ENCODE results near the gene TMEM131.
A peak's percentile ranks its signal among the peaks of the same experiment; 100 is the strongest.
"Not testable (repeated sequence)": the region's sequence is repeated elsewhere in the genome, so short reads cannot be mapped to it uniquely, and the experiment has no call there.

The TMEM131 gene, protein sequence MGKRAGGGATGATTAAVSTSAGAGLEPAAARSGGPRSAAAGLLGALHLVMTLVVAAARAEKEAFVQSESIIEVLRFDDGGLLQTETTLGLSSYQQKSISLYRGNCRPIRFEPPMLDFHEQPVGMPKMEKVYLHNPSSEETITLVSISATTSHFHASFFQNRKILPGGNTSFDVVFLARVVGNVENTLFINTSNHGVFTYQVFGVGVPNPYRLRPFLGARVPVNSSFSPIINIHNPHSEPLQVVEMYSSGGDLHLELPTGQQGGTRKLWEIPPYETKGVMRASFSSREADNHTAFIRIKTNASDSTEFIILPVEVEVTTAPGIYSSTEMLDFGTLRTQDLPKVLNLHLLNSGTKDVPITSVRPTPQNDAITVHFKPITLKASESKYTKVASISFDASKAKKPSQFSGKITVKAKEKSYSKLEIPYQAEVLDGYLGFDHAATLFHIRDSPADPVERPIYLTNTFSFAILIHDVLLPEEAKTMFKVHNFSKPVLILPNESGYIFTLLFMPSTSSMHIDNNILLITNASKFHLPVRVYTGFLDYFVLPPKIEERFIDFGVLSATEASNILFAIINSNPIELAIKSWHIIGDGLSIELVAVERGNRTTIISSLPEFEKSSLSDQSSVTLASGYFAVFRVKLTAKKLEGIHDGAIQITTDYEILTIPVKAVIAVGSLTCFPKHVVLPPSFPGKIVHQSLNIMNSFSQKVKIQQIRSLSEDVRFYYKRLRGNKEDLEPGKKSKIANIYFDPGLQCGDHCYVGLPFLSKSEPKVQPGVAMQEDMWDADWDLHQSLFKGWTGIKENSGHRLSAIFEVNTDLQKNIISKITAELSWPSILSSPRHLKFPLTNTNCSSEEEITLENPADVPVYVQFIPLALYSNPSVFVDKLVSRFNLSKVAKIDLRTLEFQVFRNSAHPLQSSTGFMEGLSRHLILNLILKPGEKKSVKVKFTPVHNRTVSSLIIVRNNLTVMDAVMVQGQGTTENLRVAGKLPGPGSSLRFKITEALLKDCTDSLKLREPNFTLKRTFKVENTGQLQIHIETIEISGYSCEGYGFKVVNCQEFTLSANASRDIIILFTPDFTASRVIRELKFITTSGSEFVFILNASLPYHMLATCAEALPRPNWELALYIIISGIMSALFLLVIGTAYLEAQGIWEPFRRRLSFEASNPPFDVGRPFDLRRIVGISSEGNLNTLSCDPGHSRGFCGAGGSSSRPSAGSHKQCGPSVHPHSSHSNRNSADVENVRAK (N-terminal part only)

GRCh38 chr2:97995734-97996624, at the start of gene TMEM131:
Gene TMEM131, minus strand, starts transcription at chr2:97995948. Its CDS starts 286 bp downstream, at chr2:97995662.
- DNase-seq (ENCODE audit: low read depth), result peak; percentile 95

DNA sequence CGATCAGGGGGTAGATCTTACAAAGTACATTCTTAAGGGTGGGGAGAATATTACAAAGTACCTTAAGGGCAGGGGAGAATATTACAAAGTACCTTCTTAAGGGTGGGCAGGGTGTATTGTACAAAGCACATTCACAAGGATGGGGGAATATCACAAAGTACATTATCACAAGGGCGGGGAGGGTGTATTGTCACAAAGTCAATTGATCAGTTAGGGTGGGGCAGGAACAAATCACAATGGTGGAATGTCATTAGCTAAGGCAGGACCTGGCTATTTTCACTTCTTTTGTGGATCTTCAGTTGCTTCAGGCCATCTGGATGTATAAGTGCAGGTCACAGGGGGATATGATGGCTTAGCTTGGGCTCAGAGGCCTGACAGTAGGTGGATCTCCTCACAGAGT, 49.0 kb upstream of the TMEM131 start:
- DNase-seq (ENCODE audit: low read depth), result not testable (repeated sequence)

- no peak for DNase-seq (ENCODE audit: low read depth)
These were observed 47.4 kb upstream of the TMEM131 start for GRCh38 chr2:98043101-98043500.

DNA sequence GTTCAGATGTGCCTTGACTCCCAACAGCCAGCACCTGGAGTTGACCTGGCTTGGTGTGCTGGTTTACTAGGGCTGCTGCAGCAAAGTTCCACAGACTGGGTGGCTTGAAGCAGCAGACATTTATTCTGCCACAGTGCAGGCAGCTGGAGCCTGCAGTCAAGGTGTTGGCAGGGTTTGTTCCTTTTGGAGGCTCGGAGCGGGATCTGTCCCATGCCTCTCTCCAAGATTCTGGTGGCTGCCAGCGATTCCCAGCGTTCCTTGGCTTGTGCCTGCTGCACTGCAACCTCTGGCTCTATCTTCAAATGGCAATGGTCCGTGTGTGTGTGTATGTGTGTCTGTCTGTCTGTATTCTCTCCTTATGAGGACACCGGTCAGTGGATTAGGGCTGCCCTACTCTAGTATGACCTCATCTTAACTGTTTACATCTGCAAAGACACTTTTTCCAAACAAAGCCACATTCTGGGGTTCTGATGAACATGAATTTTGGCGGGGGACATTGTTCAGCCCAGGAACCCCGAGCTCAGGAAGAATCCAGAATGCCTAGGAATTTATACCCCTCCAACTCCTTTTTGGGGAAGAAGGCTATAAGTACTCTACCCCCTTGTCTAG, 44.7 kb upstream of the TMEM131 start:
- DNase-seq (ENCODE audit: low read depth), result no peak

GRCh38 chr2:98039085-98039756, 43.5 kb upstream of the TMEM131 start:
- no peak for DNase-seq (ENCODE audit: low read depth)

DNA sequence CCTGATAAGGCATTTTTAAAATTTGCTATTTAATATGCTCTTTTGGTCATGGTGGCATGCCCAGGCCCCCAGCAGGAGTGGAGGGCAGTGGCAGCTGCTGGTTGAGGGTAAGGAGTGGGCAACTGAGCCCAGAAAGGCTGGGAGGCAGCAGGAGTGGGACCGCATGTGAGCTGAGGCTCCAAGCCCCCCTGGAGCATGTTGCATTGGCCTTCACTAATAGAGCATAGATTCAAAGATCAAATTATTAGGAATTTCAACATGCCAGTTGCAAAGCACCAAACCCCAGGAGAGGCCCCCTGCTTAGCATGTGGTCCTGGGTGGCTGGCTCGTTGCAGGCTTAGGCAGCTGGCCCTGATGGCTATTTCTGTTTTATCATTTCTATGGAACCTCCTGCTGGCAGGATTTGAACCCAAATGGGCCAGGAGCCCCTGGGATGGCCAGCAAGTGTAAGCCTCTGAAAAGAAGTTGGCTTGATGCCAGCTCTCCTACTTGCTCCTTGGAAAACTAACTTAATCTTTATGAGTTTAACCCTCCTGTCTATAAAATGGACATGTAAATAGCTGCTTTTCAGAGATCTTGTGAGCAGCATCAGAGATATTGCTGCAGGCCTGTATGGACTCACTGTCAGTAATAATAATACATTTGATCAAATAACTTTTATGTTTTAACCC, 42.1 kb upstream of the TMEM131 start:
- DNase-seq (ENCODE audit: low read depth), result no peak

GRCh38 chr2:98037206-98037605, 41.5 kb upstream of the TMEM131 start:
- DNase-seq (ENCODE audit: low read depth), result no peak

GRCh38 chr2:98036349-98037000, 40.7 kb upstream of the TMEM131 start:
- DNase-seq (ENCODE audit: low read depth), result no peak

DNA sequence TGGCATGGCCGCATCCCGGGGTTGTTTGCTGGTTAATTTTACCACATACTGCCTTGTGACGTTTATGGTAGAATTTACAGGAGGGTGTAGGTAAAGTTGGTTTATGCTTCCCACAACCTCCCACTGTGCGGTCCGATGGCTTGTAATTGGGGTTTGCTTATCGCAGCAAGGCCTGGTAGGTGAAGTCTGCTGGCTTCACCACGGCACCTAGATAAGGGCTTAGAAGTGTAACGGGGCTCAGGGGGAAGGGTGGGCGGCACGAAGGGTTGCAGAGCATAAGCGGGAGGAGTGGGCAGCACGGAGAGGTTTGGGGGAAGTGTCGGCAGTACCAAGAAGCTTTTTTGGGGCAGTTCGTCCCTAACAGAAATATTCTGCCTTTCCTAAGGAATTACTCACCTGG, 39.0 kb upstream of the TMEM131 start:
- DNase-seq (ENCODE audit: low read depth), result no peak

GRCh38 chr2:98032086-98032485, 36.3 kb upstream of the TMEM131 start:
- no peak for DNase-seq (ENCODE audit: low read depth)

- DNase-seq (ENCODE audit: low read depth), result no peak
These were observed 34.0 kb upstream of the TMEM131 start for GRCh38 chr2:98029718-98030222.

DNA sequence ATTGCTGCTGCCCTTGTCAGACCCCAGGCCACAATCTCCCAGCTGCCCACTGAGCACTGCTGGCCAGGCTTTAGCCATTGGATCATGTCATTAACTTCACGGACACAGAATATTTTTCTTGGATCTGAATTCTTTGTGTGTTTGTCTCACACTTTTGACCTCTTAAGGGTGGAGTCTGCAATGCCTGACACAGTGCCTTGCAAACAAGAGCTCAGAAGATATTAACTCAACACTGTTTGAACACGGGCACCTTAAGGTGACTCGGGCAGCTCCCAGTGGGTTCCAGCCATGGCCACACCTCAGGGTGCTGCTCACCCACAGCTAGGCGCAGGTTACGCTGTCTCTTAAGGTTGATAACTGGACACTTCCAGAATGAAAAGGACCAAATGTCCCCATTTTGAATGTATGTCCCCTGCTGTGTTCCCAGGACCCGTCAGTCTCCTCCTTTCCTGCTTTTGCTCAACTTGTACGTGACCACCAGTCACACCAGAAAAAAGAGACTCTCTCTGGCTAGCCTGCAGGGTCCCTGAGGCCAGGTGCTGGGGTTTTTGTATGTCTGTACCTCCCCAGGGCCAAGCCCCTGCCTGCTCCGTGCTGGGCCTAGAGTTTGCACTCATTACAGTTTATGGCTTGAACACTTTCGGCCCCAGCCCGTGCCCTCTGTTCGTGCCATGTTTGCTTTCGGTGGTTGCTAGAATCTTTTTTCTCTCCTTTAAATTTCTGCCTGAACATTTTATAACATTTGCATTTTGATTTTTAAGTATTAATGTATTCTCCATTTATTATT, 33.4 kb upstream of the TMEM131 start:
- no peak for DNase-seq (ENCODE audit: low read depth)

DNA sequence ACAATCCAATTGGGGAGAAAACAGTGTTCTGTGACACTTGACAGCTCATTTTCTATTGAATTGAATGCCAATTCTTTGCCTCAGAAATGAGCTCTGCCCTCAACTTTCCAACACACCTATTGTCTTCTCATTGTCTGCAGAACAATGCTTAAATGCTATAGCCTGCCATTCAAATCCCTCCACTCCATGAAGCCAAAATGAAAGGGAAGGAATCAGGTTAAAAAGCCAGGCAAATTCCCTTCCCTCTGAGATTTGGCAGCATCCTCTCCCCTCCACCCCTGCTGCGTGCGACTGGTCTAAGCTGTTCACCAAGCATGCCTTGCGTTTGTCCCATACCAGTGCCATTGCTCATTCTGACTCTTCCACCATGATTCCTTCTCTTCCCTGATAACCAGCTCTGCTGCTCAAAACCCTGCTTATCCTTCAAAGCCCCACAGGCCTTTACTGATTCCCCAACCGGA, 32.4 kb upstream of the TMEM131 start:
- DNase-seq (ENCODE audit: low read depth), result no peak

DNA sequence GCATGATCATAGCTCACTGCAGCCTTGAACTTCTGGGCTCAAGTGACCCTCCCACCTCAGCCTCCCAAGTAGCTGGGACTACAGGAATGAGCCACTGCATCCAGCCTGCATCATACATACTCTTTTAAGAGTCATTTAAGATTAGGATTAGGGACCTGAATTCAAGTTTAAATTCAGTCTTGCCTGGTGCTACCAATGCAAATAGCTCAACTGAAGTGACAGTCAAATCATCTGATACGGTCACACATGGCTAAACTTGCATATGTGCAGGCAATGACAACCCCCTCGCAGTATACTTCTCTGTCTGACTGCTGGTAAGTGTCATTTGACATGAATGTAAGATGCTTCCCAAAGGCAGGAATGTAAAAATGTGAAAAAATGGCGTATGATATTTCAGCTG, 31.8 kb upstream of the TMEM131 start:
- DNase-seq (ENCODE audit: low read depth), result no peak

GRCh38 chr2:98026927-98027522, 31.3 kb upstream of the TMEM131 start:
- DNase-seq (ENCODE audit: low read depth), result no peak

GRCh38 chr2:98026292-98026691, 30.5 kb upstream of the TMEM131 start:
- DNase-seq (ENCODE audit: low read depth), result no peak

GRCh38 chr2:98025481-98026037, 29.8 kb upstream of the TMEM131 start:
- no peak for DNase-seq (ENCODE audit: low read depth)
